GM12878 (cell line): ENCODE results near the gene DENND4C.

Source experiments
- ATF2 ChIP-seq: IDR thresholded peaks from 2 replicates; pipeline ENCODE4 v1.6.1; 2012; ENCODE audit warnings: low read length, inconsistent platforms
- EP300 ChIP-seq, 2 experiments: fragments of 150-350 bp in 1 of 2; IDR thresholded peaks; 2 replicates each; pipeline ENCODE4 v1.6.1; 2011 to 2012; ENCODE audit warnings: low read depth in 2 of 2, low read length in 2 of 2, borderline replicate concordance in 1 of 2, improper control_type of control experiment in 1 of 2, inconsistent platforms in 1 of 2; ENCODE audit not compliant: control insufficient read depth in 1 of 2
- KAT2A ChIP-seq: conservative IDR thresholded peaks from 2 replicates; pipeline ENCODE4 v1.6.1; 2011; ENCODE audit warnings: low read depth, low read length; ENCODE audit not compliant: control insufficient read depth
- RFX5 ChIP-seq: IDR thresholded peaks from 2 replicates; pipeline ENCODE4 v1.6.1; 2011; ENCODE audit warnings: low read depth, low read length, improper control_type of control experiment
- SMC3 ChIP-seq: IDR thresholded peaks from 2 replicates; pipeline ENCODE4 v1.6.1; 2011; ENCODE audit warnings: low read length, improper control_type of control experiment, borderline replicate concordance
- ZBED1 ChIP-seq: IDR thresholded peaks from 2 replicates; pipeline ENCODE4 v1.6.1; 2016; ENCODE audit warnings: borderline replicate concordance

- TF ChIP-seq ATF2: no peak
- TF ChIP-seq EP300 (IDR thresholded peaks at IDR 0.05; ENCODE audit: borderline replicate concordance in 1 of 2, control insufficient read depth in 1 of 2, low read depth in 2 of 2, low read length in 2 of 2): no peak
- TF ChIP-seq SMC3: no peak
- no peak for TF ChIP-seq KAT2A
- no peak for TF ChIP-seq ZBED1
- TF ChIP-seq RFX5: no peak
These were observed 180.1 kb downstream of the DENND4C start for GRCh38 chr9:19410594-19410993.
